Mesenchymal stem cell (in vitro differentiated cells and primary cell): ENCODE measurements around the gene FEZF2.

Experiments
- DNase-seq: peaks from one replicate; pipeline ENCODE4 v3.0.0-alpha.2; 2013
- H2AFZ ChIP-seq: one replicate; pipeline ENCODE4 v1.6.1; 2013; ENCODE audit warnings: low read depth, mild to moderate bottlenecking, control low read depth, inconsistent platforms, low read length, moderate library complexity
- H2AK5ac ChIP-seq: 2 replicates; pipeline ENCODE4 v1.6.1; 2013; ENCODE audit warnings: low read length, moderate library complexity, mild to moderate bottlenecking, inconsistent platforms; ENCODE audit not compliant: severe bottlenecking
- H2BK120ac ChIP-seq: one replicate; pipeline ENCODE4 v1.6.1; 2013; ENCODE audit warnings: low read depth, mild to moderate bottlenecking, inconsistent platforms, low read length, moderate library complexity
- H2BK12ac ChIP-seq, 2 experiments: one replicate each; pipeline ENCODE4 v1.6.1; 2013; ENCODE audit warnings: inconsistent platforms in 2 of 2, low read length in 2 of 2, mild to moderate bottlenecking in 2 of 2, moderate library complexity in 2 of 2, control low read depth in 1 of 2
- H2BK15ac ChIP-seq: one replicate; pipeline ENCODE4 v1.6.1; 2013; ENCODE audit warnings: mild to moderate bottlenecking, low read depth, inconsistent platforms; ENCODE audit not compliant: poor library complexity, severe bottlenecking
- H2BK5ac ChIP-seq: 2 replicates; pipeline ENCODE4 v1.6.1; 2013; ENCODE audit warnings: low read depth, mild to moderate bottlenecking, low read length, control low read depth, inconsistent platforms; ENCODE audit not compliant: poor library complexity, severe bottlenecking
- H3K14ac ChIP-seq, 2 experiments: one replicate each; pipeline ENCODE4 v1.6.1; 2013; ENCODE audit warnings: inconsistent platforms in 2 of 2, low read length in 2 of 2, control low read depth in 1 of 2, mild to moderate bottlenecking in 1 of 2, moderate library complexity in 1 of 2
- H3K18ac ChIP-seq, 2 experiments: one replicate each; pipeline ENCODE4 v1.6.1; 2013; ENCODE audit warnings: inconsistent platforms in 2 of 2, low read length in 2 of 2, control low read depth in 1 of 2, low read depth in 1 of 2, mild to moderate bottlenecking in 1 of 2
- H3K23ac ChIP-seq, 2 experiments: one replicate each; pipeline ENCODE4 v1.6.1; 2013; ENCODE audit warnings: inconsistent platforms in 2 of 2, low read length in 2 of 2, mild to moderate bottlenecking in 2 of 2, moderate library complexity in 2 of 2, control low read depth in 1 of 2
- H3K27ac ChIP-seq: 2 replicates; pipeline ENCODE4 v1.5.1; 2013; ENCODE audit warnings: mild to moderate bottlenecking, moderate library complexity, low read length, control low read depth, inconsistent platforms; ENCODE audit not compliant: poor library complexity, severe bottlenecking
- H3K27me3 ChIP-seq, 2 experiments: 2 replicates each; pipeline versions ENCODE4 v1.6.1 to v1.7.0; 2013; ENCODE audit warnings: low read length in 2 of 2, mild to moderate bottlenecking in 2 of 2, moderate library complexity in 2 of 2, control low read depth in 1 of 2, inconsistent platforms in 1 of 2; ENCODE audit not compliant: control insufficient read depth in 1 of 2, insufficient read depth in 1 of 2
- H3K36me3 ChIP-seq, 2 experiments: 2 replicates each; pipeline versions ENCODE4 v1.6.1 to v1.7.0; 2013; ENCODE audit warnings: low read length in 2 of 2, control low read depth in 1 of 2, inconsistent platforms in 1 of 2, low read depth in 1 of 2, mild to moderate bottlenecking in 1 of 2; ENCODE audit not compliant: insufficient read depth in 2 of 2, control insufficient read depth in 1 of 2
- H3K4ac ChIP-seq, 2 experiments: one replicate each; pipeline ENCODE4 v1.6.1; 2013; ENCODE audit warnings: inconsistent platforms in 2 of 2, low read length in 2 of 2, mild to moderate bottlenecking in 2 of 2, moderate library complexity in 2 of 2, control low read depth in 1 of 2, low read depth in 1 of 2
- H3K4me1 ChIP-seq: 2 replicates; pipeline ENCODE4 v1.6.1; 2013; ENCODE audit warnings: low read depth, low read length, control low read depth; ENCODE audit not compliant: control insufficient read depth, insufficient read depth
- H3K4me2 ChIP-seq: 2 replicates; pipeline ENCODE4 v1.6.1; 2013; ENCODE audit warnings: low read length, mild to moderate bottlenecking, inconsistent platforms; ENCODE audit not compliant: poor library complexity, severe bottlenecking
- H3K4me3 ChIP-seq, 2 experiments: 2 replicates each; pipeline versions ENCODE4 v1.5.1 to v1.7.0; 2013; ENCODE audit warnings: low read length in 2 of 2, mild to moderate bottlenecking in 2 of 2, control low read depth in 1 of 2, low read depth in 1 of 2; ENCODE audit not compliant: insufficient read depth in 1 of 2
- H3K79me1 ChIP-seq: replicated peaks from 2 replicates; pipeline ENCODE4 v1.6.1; 2013; ENCODE audit warnings: mild to moderate bottlenecking, control low read depth, low read length, inconsistent platforms; ENCODE audit not compliant: poor library complexity, severe bottlenecking
- H3K9ac ChIP-seq: 2 replicates; pipeline ENCODE4 v1.7.0; 2013; ENCODE audit warnings: mild to moderate bottlenecking, low read length, moderate library complexity
- H3K9me3 ChIP-seq: 2 replicates; pipeline ENCODE4 v1.7.0; 2013; ENCODE audit warnings: mild to moderate bottlenecking, low read length; ENCODE audit not compliant: control insufficient read depth
- H4K8ac ChIP-seq: one replicate; pipeline ENCODE4 v1.6.1; 2013; ENCODE audit warnings: inconsistent platforms, mild to moderate bottlenecking, low read length, moderate library complexity
- H4K91ac ChIP-seq: one replicate; pipeline ENCODE4 v1.6.1; 2013; ENCODE audit warnings: mild to moderate bottlenecking, low read length, inconsistent platforms
- WGBS: methylation state at CpG from one replicate; pipeline ENCODE4 v1.1.7; 2013; ENCODE audit warnings: mixed read lengths; 5-methylcytosine and 5-hydroxymethylcytosine counted together

The FEZF2 gene

GRCh38 chr3:62343755-62344154 is 29.6 kb downstream of the FEZF2 start:
- H3K79me1 ChIP-seq = no peaks in the 10 kb centered on the region
- H3K23ac ChIP-seq = no peak overlapping the region
- H2BK12ac ChIP-seq = no peak overlapping the region
- H3K4ac ChIP-seq = no peak overlapping the region
- no peak overlapping the region for H4K91ac ChIP-seq
- WGBS = no CpG with 5 or more reads among the region's 2 CpGs
- no peak overlapping the region for H2BK120ac ChIP-seq
- H3K4me2 ChIP-seq = no peak overlapping the region
- no peaks in the 10 kb centered on the region for H3K4me1 ChIP-seq
- H4K8ac ChIP-seq = no peak overlapping the region
- no peak overlapping the region for H2BK5ac ChIP-seq
- H3K14ac ChIP-seq = no peak overlapping the region
- H3K27me3 ChIP-seq = peaks cover 0 to 7% of the 10 kb centered on the region in 2 experiments
- H3K9me3 ChIP-seq = no peaks in the 10 kb centered on the region
- no peak overlapping the region for H2AFZ ChIP-seq
- no peak overlapping the region for H3K9ac ChIP-seq
- H3K18ac ChIP-seq = no peak overlapping the region
- H3K4me3 ChIP-seq = no peak overlapping the region
- H2AK5ac ChIP-seq = no peak overlapping the region
- no peak overlapping the region for H2BK15ac ChIP-seq
- H3K36me3 ChIP-seq = no peaks in the 10 kb centered on the region
- no peak for DNase-seq
- no peak overlapping the region for H3K27ac ChIP-seq

- no peak for DNase-seq
- Histone ChIP-seq H3K36me3 (no peaks in the 10 kb centered on the region), H2AK5ac (no peak overlapping the region), H3K27ac (no peak overlapping the region), H2BK5ac (no peak overlapping the region), H2BK12ac (no peak overlapping the region), H3K4me3 (no peak overlapping the region), H2BK15ac (no peak overlapping the region), H2BK120ac (no peak overlapping the region), H4K8ac (no peak overlapping the region), H4K91ac (no peak overlapping the region), H3K9ac (no peak overlapping the region), H3K4ac (no peak overlapping the region), H2AFZ (no peak overlapping the region), H3K4me1 (no peaks in the 10 kb centered on the region), H3K14ac (no peak overlapping the region), H3K27me3 (no peaks in the 10 kb centered on the region), H3K9me3 (no peaks in the 10 kb centered on the region), H3K23ac (no peak overlapping the region), H3K4me2 (no peak overlapping the region), H3K79me1 (no peaks in the 10 kb centered on the region), H3K18ac (no peak overlapping the region)
- WGBS = 89% methylated on average over 3 of the region's 3 CpGs
These were observed 38.2 kb downstream of the FEZF2 start for GRCh38 chr3:62335196-62335595.

GRCh38 chr3:62332835-62333244 is 40.5 kb downstream of the FEZF2 start:
- no peaks in the 10 kb centered on the region for H3K4me1 ChIP-seq
- no peak overlapping the region for H3K27ac ChIP-seq
- no peak overlapping the region for H4K8ac ChIP-seq
- H2BK120ac ChIP-seq = no peak overlapping the region
- no peak overlapping the region for H3K4me3 ChIP-seq
- H3K27me3 ChIP-seq = no peaks in the 10 kb centered on the region
- no peak overlapping the region for H3K23ac ChIP-seq
- no peak overlapping the region for H2BK15ac ChIP-seq
- no peak overlapping the region for H4K91ac ChIP-seq
- no peaks in the 10 kb centered on the region for H3K79me1 ChIP-seq
- H3K18ac ChIP-seq = no peak overlapping the region
- peak; percentile 21 for DNase-seq
- no peak overlapping the region for H3K14ac ChIP-seq
- H2AK5ac ChIP-seq = no peak overlapping the region
- no peak overlapping the region for H3K4ac ChIP-seq
- H3K36me3 ChIP-seq = no peaks in the 10 kb centered on the region
- H3K9ac ChIP-seq = no peak overlapping the region
- H3K9me3 ChIP-seq = no peaks in the 10 kb centered on the region
- WGBS = no CpG with 5 or more reads among the region's 2 CpGs
- no peak overlapping the region for H2BK5ac ChIP-seq
- H2BK12ac ChIP-seq = no peak overlapping the region
- no peak overlapping the region for H2AFZ ChIP-seq
- H3K4me2 ChIP-seq = no peak overlapping the region

- DNase-seq = no peak
- H3K9ac ChIP-seq = no peak overlapping the region
- H3K79me1 ChIP-seq = no peaks in the 10 kb centered on the region
- no peaks in the 10 kb centered on the region for H3K27me3 ChIP-seq
- no peak overlapping the region for H4K8ac ChIP-seq
- no peak overlapping the region for H3K23ac ChIP-seq
- H4K91ac ChIP-seq = no peak overlapping the region
- H3K4ac ChIP-seq = no peak overlapping the region
- no peak overlapping the region for H3K4me3 ChIP-seq
- 100% methylated on average over 1 of the region's 1 CpG for WGBS
- no peak overlapping the region for H2BK120ac ChIP-seq
- no peak overlapping the region for H2BK15ac ChIP-seq
- no peak overlapping the region for H2BK12ac ChIP-seq
- no peak overlapping the region for H2BK5ac ChIP-seq
- no peak overlapping the region for H3K4me2 ChIP-seq
- no peak overlapping the region for H2AFZ ChIP-seq
- H2AK5ac ChIP-seq = no peak overlapping the region
- no peaks in the 10 kb centered on the region for H3K4me1 ChIP-seq
- H3K18ac ChIP-seq = no peak overlapping the region
- H3K14ac ChIP-seq = no peak overlapping the region
- H3K36me3 ChIP-seq = no peaks in the 10 kb centered on the region
- no peaks in the 10 kb centered on the region for H3K9me3 ChIP-seq
- H3K27ac ChIP-seq = no peak overlapping the region
These were observed 41.3 kb downstream of the FEZF2 start for GRCh38 chr3:62332017-62332416.
